DOHH2 (cell line): ENCODE data around the gene DENND1B.

Experiments used
- H3F3A ChIP-seq: fragments of 200-600 bp; sonication (generic), shearing (Covaris generic); 2 replicates; pipeline ENCODE4 v1.6.0; 2016; ENCODE audit warnings: antibody characterized with exemption, mild to moderate bottlenecking; ENCODE audit not compliant: control insufficient read depth, insufficient read depth
- H3K27ac ChIP-seq: fragments of 200-600 bp; sonication (generic); 2 replicates; pipeline ENCODE4 v1.5.1; 2014; ENCODE audit warnings: low read depth, mild to moderate bottlenecking, low read length, moderate library complexity
- H3K27me3 ChIP-seq: fragments of 200-600 bp; sonication (generic); 2 replicates; pipeline ENCODE4 v1.6.1; 2014; ENCODE audit warnings: mild to moderate bottlenecking, low read length, mixed read lengths; ENCODE audit not compliant: control insufficient read depth
- H3K36me3 ChIP-seq: fragments of 200-600 bp; sonication (generic); 2 replicates; pipeline ENCODE4 v1.6.1; 2014; ENCODE audit warnings: mild to moderate bottlenecking, low read length, moderate library complexity, mixed read lengths; ENCODE audit not compliant: control insufficient read depth
- H3K4me1 ChIP-seq: fragments of 200-600 bp; sonication (generic); 2 replicates; pipeline ENCODE4 v1.6.1; 2014; ENCODE audit warnings: mild to moderate bottlenecking, low read length, mixed read lengths; ENCODE audit not compliant: control insufficient read depth
- H3K4me2 ChIP-seq: fragments of 200-600 bp; sonication (generic); 2 replicates; pipeline ENCODE4 v1.6.0; 2014; ENCODE audit warnings: mild to moderate bottlenecking, low read length, moderate library complexity
- H3K4me3 ChIP-seq: fragments of 200-600 bp; sonication (generic); 2 replicates; pipeline ENCODE4 v1.5.1; 2014; ENCODE audit warnings: mild to moderate bottlenecking, low read length, mixed read lengths
- H3K79me2 ChIP-seq: fragments of 200-600 bp; sonication (generic); 2 replicates; pipeline ENCODE4 v1.6.1; 2014; ENCODE audit warnings: mild to moderate bottlenecking, low read length, mixed read lengths; ENCODE audit not compliant: control insufficient read depth
- H3K9me2 ChIP-seq: fragments of 200-600 bp; sonication (generic); replicated peaks from 2 replicates; pipeline ENCODE4 v1.6.1; 2014; ENCODE audit warnings: mild to moderate bottlenecking, low read length, mixed read lengths; ENCODE audit not compliant: control insufficient read depth
- H3K9me3 ChIP-seq: fragments of 200-600 bp; sonication (generic); 2 replicates; pipeline ENCODE4 v1.6.1; 2014; ENCODE audit warnings: antibody characterized with exemption, low read length, mixed read lengths; ENCODE audit not compliant: control insufficient read depth, insufficient read depth
- H4K20me1 ChIP-seq: fragments of 200-600 bp; sonication (generic); 2 replicates; pipeline ENCODE4 v1.6.0; 2014; ENCODE audit warnings: low read depth, mild to moderate bottlenecking, antibody characterized with exemption, low read length, moderate library complexity; ENCODE audit not compliant: control insufficient read depth, insufficient read depth
- CTCF ChIP-seq: fragments of 200-600 bp; sonication (generic); IDR thresholded peaks from one replicate; pipeline ENCODE4 v1.5.1; 2014; ENCODE audit warnings: antibody characterized with exemption, mild to moderate bottlenecking, low read depth, low read length; ENCODE audit not compliant: poor library complexity, severe bottlenecking
- EZH2phosphoT487 ChIP-seq: fragments of 200-600 bp; sonication (generic); IDR thresholded peaks from 2 replicates; pipeline ENCODE4 v1.6.1; 2017; ENCODE audit warnings: borderline replicate concordance, mild to moderate bottlenecking, antibody characterized with exemption, low read length, moderate library complexity, mixed read lengths

Gene DENND1B

DNA sequence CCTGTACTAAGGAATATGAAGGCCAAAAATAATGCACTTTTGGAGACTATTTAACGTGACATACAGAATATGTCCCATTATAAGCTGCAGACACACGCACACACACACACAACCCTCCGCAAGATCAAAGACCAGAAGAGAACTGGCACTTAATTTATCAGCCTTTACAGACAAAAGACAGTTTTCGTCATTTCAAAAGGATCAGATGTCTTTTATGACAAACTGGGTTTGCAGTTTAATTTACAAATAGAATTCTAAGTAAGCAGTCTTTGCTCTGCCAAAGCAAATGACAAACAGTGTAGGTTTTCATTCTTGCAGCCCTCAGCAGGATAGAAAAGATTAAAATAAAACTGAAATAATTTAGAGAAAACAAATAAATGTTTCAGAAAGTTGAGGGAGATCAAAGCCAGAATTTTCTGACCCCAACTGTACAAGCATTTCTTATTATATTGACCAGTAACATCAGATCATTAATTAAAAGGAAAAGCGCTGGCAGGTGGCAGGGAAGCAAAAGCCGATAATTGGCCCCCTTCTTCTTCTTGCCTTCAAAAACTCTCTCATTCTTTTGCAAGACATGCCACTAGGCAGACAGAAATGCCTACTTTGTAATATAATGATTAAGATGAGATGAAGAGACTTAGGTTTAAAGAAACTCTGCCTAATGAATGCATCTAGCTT, 169.0 kb downstream of the DENND1B start:
- H4K20me1 ChIP-seq = no peaks in the 10 kb centered on the region
- TF ChIP-seq CTCF = no peak
- TF ChIP-seq EZH2phosphoT487 = no peak
- no peaks in the 10 kb centered on the region for H3K9me2 ChIP-seq
- no peaks in the 10 kb centered on the region for H3K36me3 ChIP-seq
- no peaks in the 10 kb centered on the region for H3K79me2 ChIP-seq
- no peaks in the 10 kb centered on the region for H3K27me3 ChIP-seq
- H3K27ac ChIP-seq = no peak overlapping the region
- H3K9me3 ChIP-seq = no peaks in the 10 kb centered on the region
- H3K4me2 ChIP-seq = no peak overlapping the region
- H3K4me3 ChIP-seq = no peak overlapping the region
- no peaks in the 10 kb centered on the region for H3F3A ChIP-seq
- H3K4me1 ChIP-seq = no peaks in the 10 kb centered on the region

- no peaks in the 10 kb centered on the region for H3K4me1 ChIP-seq
- no peaks in the 10 kb centered on the region for H3K27me3 ChIP-seq
- H3K4me2 ChIP-seq = no peak overlapping the region
- no peaks in the 10 kb centered on the region for H3K9me3 ChIP-seq
- H3K36me3 ChIP-seq = no peaks in the 10 kb centered on the region
- TF ChIP-seq EZH2phosphoT487 = no peak
- TF ChIP-seq CTCF = no peak
- no peaks in the 10 kb centered on the region for H4K20me1 ChIP-seq
- no peaks in the 10 kb centered on the region for H3F3A ChIP-seq
- no peaks in the 10 kb centered on the region for H3K9me2 ChIP-seq
- H3K79me2 ChIP-seq = no peaks in the 10 kb centered on the region
- H3K4me3 ChIP-seq = no peak overlapping the region
- H3K27ac ChIP-seq = no peak overlapping the region
Measured at GRCh38 chr1:197604302-197604701, 171.0 kb downstream of the DENND1B start.

DNA sequence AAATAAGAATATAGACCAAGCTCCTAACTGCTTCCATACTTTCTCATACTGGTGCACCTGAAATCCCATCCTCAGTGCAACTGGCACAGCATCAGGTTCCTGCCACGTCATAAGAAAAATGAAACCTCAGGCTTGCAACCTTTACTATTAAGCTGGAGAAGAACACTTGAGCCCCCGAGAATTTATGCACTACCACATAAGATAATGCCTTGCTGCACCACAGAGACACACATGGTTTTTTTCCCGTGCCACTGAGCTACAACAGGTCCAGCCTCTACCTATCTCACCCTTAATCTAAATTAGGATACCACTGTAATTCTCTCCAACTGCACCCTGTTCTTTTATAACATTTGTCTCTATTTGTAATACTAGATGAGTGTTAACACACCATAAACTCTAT, 174.5 kb downstream of the DENND1B start:
- H4K20me1 ChIP-seq = no peaks in the 10 kb centered on the region
- no peaks in the 10 kb centered on the region for H3K9me3 ChIP-seq
- H3K9me2 ChIP-seq = no peaks in the 10 kb centered on the region
- no peaks in the 10 kb centered on the region for H3F3A ChIP-seq
- H3K79me2 ChIP-seq = no peaks in the 10 kb centered on the region
- H3K36me3 ChIP-seq = no peaks in the 10 kb centered on the region
- no peak overlapping the region for H3K4me2 ChIP-seq
- no peak overlapping the region for H3K27ac ChIP-seq
- no peak for TF ChIP-seq CTCF
- TF ChIP-seq EZH2phosphoT487 = no peak
- no peak overlapping the region for H3K4me3 ChIP-seq
- H3K27me3 ChIP-seq = no peaks in the 10 kb centered on the region
- no peaks in the 10 kb centered on the region for H3K4me1 ChIP-seq
